Lower lobe of right lung (tissue), 2 donors: ENCODE results near the gene STEAP3. TPM values are rescaled to one million over a fixed set of nuclear protein-coding genes. Genes with fewer than 3 reads are reported as not detected.

ENCODE experiments used
- ATAC-seq, 2 donors: fragments of 200-7000 bp; cut with Tn5 transposase; one replicate each; pipeline ENCODE4 v1.9.1; 2020 to 2022; ENCODE audit warnings: mild to moderate bottlenecking in 2 of 2, moderate library complexity in 2 of 2
- DNase-seq: peaks from one replicate; pipeline ENCODE4 v3.0.0-alpha.2; 2020
- H3K27ac ChIP-seq: fragments of 200-600 bp; one replicate; pipeline ENCODE4 v1.8.0; 2022
- H3K27me3 ChIP-seq: fragments of 200-600 bp; one replicate; pipeline ENCODE4 v1.8.0; 2022; ENCODE audit warnings: low read depth
- H3K36me3 ChIP-seq: fragments of 200-600 bp; one replicate; pipeline ENCODE4 v1.8.0; 2022; ENCODE audit warnings: mild to moderate bottlenecking
- H3K4me1 ChIP-seq: fragments of 200-600 bp; one replicate; pipeline ENCODE4 v1.8.0; 2022
- H3K4me3 ChIP-seq: fragments of 200-600 bp; one replicate; pipeline ENCODE4 v1.8.0; 2022; ENCODE audit warnings: mild to moderate bottlenecking
- H3K9me3 ChIP-seq: fragments of 200-600 bp; one replicate; pipeline ENCODE4 v1.8.0; 2022
- intact Hi-C: fragments of 100-400 bp; cut with DNase I; formaldehyde crosslinking; loops from one replicate; pipeline ENCODE4 v1.11.0; 2022
- total RNA-seq: library from RNA; stranded (reverse); fragmentation: NEBNext Ultra II Directional; extraction: Animal tissue kit (Norgen Biotek cat#: 25700); gene quantifications from one replicate; pipeline ENCODE4 v1.2.1, GENCODE V29; 2021
- TF ChIP-seq, protein P1 (sequence below): fragments of 200-600 bp; IDR thresholded peaks from one replicate; pipeline ENCODE4 v1.8.0; 2022; ENCODE audit warnings: antibody characterized with exemption, mild to moderate bottlenecking
- donor health status: DM: no; HTN: yes; CAD: no; lungs with severe emphysema.

Gene STEAP3
- total RNA-seq, 1 donor from 2014 or later = 18.3 TPM

GRCh38 chr2:119232666-119232993 is 9.0 kb downstream of the STEAP3 start:
- Histone ChIP-seq H3K27me3 (no peaks in the 10 kb centered on the region), H3K4me3 (no peak overlapping the region), H3K27ac (no peak overlapping the region), H3K36me3 (no peaks in the 10 kb centered on the region), H3K4me1 (no peaks in the 10 kb centered on the region), H3K9me3 (no peaks in the 10 kb centered on the region)
- TF ChIP-seq, protein P1, sequence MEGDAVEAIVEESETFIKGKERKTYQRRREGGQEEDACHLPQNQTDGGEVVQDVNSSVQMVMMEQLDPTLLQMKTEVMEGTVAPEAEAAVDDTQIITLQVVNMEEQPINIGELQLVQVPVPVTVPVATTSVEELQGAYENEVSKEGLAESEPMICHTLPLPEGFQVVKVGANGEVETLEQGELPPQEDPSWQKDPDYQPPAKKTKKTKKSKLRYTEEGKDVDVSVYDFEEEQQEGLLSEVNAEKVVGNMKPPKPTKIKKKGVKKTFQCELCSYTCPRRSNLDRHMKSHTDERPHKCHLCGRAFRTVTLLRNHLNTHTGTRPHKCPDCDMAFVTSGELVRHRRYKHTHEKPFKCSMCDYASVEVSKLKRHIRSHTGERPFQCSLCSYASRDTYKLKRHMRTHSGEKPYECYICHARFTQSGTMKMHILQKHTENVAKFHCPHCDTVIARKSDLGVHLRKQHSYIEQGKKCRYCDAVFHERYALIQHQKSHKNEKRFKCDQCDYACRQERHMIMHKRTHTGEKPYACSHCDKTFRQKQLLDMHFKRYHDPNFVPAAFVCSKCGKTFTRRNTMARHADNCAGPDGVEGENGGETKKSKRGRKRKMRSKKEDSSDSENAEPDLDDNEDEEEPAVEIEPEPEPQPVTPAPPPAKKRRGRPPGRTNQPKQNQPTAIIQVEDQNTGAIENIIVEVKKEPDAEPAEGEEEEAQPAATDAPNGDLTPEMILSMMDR = no peak
- intact Hi-C loops = no loop called here
- DNase-seq = no peak
- ATAC-seq = no peak

DNA sequence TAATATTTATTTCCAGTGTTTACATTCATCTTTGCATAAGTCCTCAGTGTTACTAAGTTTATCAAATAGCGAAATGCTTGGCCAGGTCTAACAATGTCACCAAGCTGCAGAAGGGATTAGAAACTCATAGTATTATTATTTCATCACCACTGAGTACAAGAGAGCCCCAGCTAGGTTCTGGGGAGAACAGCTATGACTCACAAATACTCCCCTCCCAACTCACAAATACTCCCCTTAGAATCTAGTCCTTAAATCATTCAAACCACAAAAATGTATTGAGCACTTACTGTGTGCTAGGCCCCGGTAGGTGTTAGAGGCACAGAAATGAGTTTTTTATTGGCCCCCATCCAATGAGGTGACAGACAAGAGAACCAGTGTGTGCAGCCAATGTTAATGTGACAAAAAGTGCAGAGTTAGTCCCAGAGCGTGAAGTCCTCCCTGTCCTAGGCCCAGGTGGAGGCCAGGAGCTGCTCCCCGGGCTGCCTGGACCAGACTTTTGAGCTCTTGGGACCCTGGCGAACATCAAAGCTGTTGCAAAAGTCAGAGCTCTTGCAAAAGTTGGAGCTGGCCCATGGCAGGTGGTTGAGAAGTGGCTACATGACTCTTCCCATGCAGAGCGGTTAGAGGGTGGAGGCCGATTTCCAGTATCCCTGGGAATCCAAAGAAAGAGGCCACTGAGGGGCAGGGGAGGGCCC is 9.8 kb downstream of the STEAP3 start:
- Histone ChIP-seq H3K27me3 (no peaks in the 10 kb centered on the region), H3K4me3 (no peak overlapping the region), H3K9me3 (no peaks in the 10 kb centered on the region), H3K27ac (no peak overlapping the region), H3K36me3 (no peaks in the 10 kb centered on the region), H3K4me1 (no peaks in the 10 kb centered on the region)
- ATAC-seq (peak; percentile 62 to 72), DNase-seq (no peak)
- intact Hi-C loops = no loop called here
- TF ChIP-seq, protein P1 = no peak

- Histone ChIP-seq H3K9me3 (no peaks in the 10 kb centered on the region), H3K4me1 (no peaks in the 10 kb centered on the region), H3K36me3 (no peaks in the 10 kb centered on the region), H3K27me3 (no peaks in the 10 kb centered on the region), H3K27ac (no peak overlapping the region), H3K4me3 (no peak overlapping the region)
- DNase-seq (no peak), ATAC-seq (peak in 1 of 2 donors; percentile 27)
- TF ChIP-seq, protein P1 = no peak
- intact Hi-C loops = no loop called here
These were observed 10.7 kb downstream of the STEAP3 start for GRCh38 chr2:119234021-119235019.

GRCh38 chr2:119236796-119237195 is 13.2 kb downstream of the STEAP3 start:
- DNase-seq = no peak
- H3K27me3 ChIP-seq = no peaks in the 10 kb centered on the region
- no peaks in the 10 kb centered on the region for H3K9me3 ChIP-seq
- ATAC-seq = no peak
- intact Hi-C loops = no loop called here
- H3K4me3 ChIP-seq = no peak overlapping the region
- TF ChIP-seq, protein P1 = no peak
- H3K27ac ChIP-seq = no peak overlapping the region
- peaks cover 8% of the 10 kb centered on the region for H3K4me1 ChIP-seq
- H3K36me3 ChIP-seq = no peaks in the 10 kb centered on the region

DNA sequence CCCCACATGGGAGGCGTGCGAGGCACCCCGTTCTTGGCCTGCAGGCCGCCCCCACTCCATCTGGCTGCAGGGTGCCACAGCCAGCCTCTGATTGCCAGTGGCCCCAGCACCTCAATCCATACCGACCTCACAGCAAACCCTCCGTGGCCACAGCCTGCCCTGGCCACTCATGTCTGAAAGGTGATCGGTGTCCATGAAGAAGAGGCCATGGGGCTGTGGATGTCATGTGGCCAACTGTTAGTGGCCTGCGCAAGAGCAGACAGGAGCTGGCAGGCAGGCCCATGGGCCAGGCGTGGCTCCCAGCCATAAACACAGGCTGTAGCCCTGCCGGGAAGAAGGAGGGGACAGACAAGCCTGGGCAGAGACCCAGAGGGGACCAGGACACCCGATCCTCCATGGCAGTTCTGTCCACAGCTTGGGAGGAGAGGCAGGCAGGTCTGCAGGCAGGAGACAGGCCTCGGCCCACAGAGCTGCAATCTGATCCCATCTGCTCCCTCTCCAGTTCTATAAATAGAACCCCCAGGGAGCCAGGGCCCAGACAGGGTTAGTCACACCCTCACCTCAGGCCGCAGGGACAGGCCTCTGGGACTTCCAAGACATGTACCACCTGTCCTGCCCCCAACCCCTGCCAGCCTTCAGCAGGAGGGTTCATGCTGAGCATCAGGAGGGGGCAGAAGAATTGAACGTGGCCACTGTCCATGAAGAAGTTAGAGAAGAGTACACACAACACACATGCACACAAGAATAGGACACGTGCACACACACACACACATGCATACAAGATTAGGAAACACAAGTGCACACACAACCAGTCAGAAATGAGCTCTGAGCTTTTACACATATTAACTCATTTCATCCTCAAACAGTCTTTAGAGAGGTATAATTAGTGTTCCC is 16.9 kb downstream of the STEAP3 start:
- Histone ChIP-seq H3K4me3 (no peak overlapping the region), H3K36me3 (no peaks in the 10 kb centered on the region), H3K4me1 (peaks cover 8% of the 10 kb centered on the region), H3K27me3 (no peaks in the 10 kb centered on the region), H3K27ac (peak overlapping the region; percentile 41), H3K9me3 (no peaks in the 10 kb centered on the region)
- intact Hi-C loops = no loop called here
- TF ChIP-seq, protein P1 = no peak
- ATAC-seq = peak; percentile 81 to 83
- peak; percentile 73 for DNase-seq
